ENCODE measurements around the gene DGAT2L6. TPM values are rescaled to one million over a fixed set of nuclear protein-coding genes. Genes with fewer than 3 reads are reported as not detected.

The DGAT2L6 gene, protein sequence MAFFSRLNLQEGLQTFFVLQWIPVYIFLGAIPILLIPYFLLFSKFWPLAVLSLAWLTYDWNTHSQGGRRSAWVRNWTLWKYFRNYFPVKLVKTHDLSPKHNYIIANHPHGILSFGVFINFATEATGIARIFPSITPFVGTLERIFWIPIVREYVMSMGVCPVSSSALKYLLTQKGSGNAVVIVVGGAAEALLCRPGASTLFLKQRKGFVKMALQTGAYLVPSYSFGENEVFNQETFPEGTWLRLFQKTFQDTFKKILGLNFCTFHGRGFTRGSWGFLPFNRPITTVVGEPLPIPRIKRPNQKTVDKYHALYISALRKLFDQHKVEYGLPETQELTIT
- total RNA-seq (2014; rRNA removed) (not detected in 2 replicates), Bru-seq, nascent RNA (percentile 6 among the genes with signal in this experiment), BruChase-seq, experiment 1, labeled RNA remaining after a 6-hour chase (percentile 11 among the genes with signal in this experiment), BruChase-seq, experiment 2, labeled RNA remaining after a 2-hour chase (percentile 13 among the genes with signal in this experiment)
- long read RNA-seq = 0 reads

DNA sequence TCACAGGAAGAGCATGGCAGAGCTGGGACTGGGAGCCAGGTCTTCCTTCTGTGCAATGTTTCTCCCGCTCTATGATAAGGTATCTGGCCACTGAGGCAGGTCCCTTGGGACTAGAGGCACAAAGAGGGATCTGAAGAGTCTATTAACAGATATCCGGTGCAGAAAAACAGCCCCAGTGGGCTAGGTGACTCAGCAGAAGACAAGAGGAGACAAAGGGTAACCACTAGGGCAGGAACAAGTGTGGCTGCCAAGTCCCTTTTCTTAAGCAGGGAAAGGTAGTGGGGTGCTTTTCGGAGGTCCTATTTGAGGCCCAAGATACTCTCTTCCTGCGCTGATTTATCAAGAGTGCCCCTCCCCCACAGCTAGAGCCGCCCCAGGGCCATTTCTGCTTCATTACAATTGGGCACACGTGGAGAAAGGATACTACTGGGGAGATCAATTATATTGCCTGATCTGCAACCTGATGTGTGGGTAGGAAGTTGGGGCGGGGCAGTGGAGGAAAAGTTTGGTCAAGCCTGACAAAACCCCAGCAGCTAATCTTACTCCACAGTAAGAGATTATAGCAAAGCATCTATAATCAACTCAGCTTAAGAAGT, at the start of gene DGAT2L6:
Gene DGAT2L6, plus strand, starts transcription at position 546 of the 596 bp plus-strand sequence. CDS start 100 bp downstream, outside the sequence.
- Histone ChIP-seq H3K4me3 (ENCODE audit: low read length) (no peak within 1 kb of the TSS), H3K4me2 (ENCODE audit: low read length) (no peak within 1 kb of the TSS), H4K20me1 (ENCODE audit: low read length) (no peaks in the 10 kb centered on the region), H3K36me3 (ENCODE audit: low read depth, low read length) (no peaks in the 10 kb centered on the region), H3F3A (ENCODE audit: low read length, unreplicated experiment) (no peaks in the 10 kb centered on the region), H2AFZ (ENCODE audit: low read length) (no peak within 1 kb of the TSS), H3K4me1 (ENCODE audit: insufficient read depth, low read length) (peaks cover 33% of the 10 kb centered on the region), H3K9me3 (ENCODE audit: low read length) (no peaks in the 10 kb centered on the region), H3K9me2 (replicated peaks; ENCODE audit: low read length) (no peaks in the 10 kb centered on the region), H3K27ac (ENCODE audit: low read length) (no peak within 1 kb of the TSS), H3K79me2 (ENCODE audit: low read length) (no peaks in the 10 kb centered on the region), H3K27me3 (ENCODE audit: low read length) (no peaks in the 10 kb centered on the region), H3K9ac (ENCODE audit: low read length) (no peak within 1 kb of the TSS)
- CTCF ChIA-PET = no interaction called here
- no peak for DNase-seq
- TF ChIP-seq EZH2phosphoT487 (IDR thresholded peaks at IDR 0.05; ENCODE audit: borderline replicate concordance, low read length) = no peak
- TF ChIP-seq, protein P1, sequence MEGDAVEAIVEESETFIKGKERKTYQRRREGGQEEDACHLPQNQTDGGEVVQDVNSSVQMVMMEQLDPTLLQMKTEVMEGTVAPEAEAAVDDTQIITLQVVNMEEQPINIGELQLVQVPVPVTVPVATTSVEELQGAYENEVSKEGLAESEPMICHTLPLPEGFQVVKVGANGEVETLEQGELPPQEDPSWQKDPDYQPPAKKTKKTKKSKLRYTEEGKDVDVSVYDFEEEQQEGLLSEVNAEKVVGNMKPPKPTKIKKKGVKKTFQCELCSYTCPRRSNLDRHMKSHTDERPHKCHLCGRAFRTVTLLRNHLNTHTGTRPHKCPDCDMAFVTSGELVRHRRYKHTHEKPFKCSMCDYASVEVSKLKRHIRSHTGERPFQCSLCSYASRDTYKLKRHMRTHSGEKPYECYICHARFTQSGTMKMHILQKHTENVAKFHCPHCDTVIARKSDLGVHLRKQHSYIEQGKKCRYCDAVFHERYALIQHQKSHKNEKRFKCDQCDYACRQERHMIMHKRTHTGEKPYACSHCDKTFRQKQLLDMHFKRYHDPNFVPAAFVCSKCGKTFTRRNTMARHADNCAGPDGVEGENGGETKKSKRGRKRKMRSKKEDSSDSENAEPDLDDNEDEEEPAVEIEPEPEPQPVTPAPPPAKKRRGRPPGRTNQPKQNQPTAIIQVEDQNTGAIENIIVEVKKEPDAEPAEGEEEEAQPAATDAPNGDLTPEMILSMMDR (conservative IDR thresholded peaks at IDR 0.05; ENCODE audit: low read depth, low read length) = no peak
- TF ChIP-seq EZH2 (IDR thresholded peaks at IDR 0.05; ENCODE audit: low read length, unreplicated experiment) = no peak
- intact Hi-C loops (cut with micrococcal nuclease) = no loop called here
- ATAC-seq = no peak
- POLR2A ChIA-PET (ENCODE audit: unreplicated experiment) = no interaction called here
- BruUV-seq (replicated peaks) = no TSS peak

DNA sequence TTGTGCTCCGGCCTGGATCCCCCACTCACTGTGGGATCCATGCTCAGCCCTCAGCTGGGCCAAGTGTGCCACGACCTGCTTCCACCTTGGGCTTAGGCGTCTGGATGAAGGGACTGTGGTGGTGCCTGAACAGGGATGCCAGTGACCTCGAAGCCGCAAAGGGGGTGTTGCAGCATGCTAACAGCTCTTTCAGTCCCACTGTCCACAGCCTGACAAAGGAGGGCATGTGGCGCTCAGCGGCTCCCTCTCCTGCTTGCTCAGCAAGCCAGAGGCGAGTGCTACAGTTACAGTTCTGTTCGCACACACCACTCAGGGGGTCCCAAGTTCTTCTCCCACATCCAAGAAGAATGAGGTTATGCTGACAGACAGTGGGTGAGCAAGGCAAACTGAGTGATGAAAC, 49.2 kb upstream of the DGAT2L6 start:
- no peak for ATAC-seq
- no peak for DNase-seq
- Histone ChIP-seq H3K4me3 (ENCODE audit: low read length) (no peak overlapping the region), H3K4me2 (ENCODE audit: low read length) (no peak overlapping the region), H3F3A (ENCODE audit: low read length, unreplicated experiment) (no peaks in the 10 kb centered on the region), H3K9ac (ENCODE audit: low read length) (no peak overlapping the region), H4K20me1 (ENCODE audit: low read length) (no peaks in the 10 kb centered on the region), H3K4me1 (ENCODE audit: insufficient read depth, low read length) (peaks cover 22% of the 10 kb centered on the region; the same call in 1 of the 2 replicates), H3K27ac (ENCODE audit: low read length) (no peak overlapping the region), H3K79me2 (ENCODE audit: low read length) (no peaks in the 10 kb centered on the region), H2AFZ (ENCODE audit: low read length) (no peak overlapping the region), H3K36me3 (ENCODE audit: low read depth, low read length) (no peaks in the 10 kb centered on the region), H3K27me3 (ENCODE audit: low read length) (no peaks in the 10 kb centered on the region), H3K9me3 (ENCODE audit: low read length) (no peaks in the 10 kb centered on the region), H3K9me2 (replicated peaks; ENCODE audit: low read length) (no peaks in the 10 kb centered on the region)
- CTCF ChIA-PET = no interaction called here
- intact Hi-C loops (cut with micrococcal nuclease) = no loop called here
- no peak for TF ChIP-seq EZH2phosphoT487 (IDR thresholded peaks at IDR 0.05; ENCODE audit: borderline replicate concordance, low read length)
- TF ChIP-seq, protein P1 (conservative IDR thresholded peaks at IDR 0.05; ENCODE audit: low read depth, low read length) = no peak
- TF ChIP-seq EZH2 (IDR thresholded peaks at IDR 0.05; ENCODE audit: low read length, unreplicated experiment) = no peak
- BruUV-seq (replicated peaks) = no TSS peak
- POLR2A ChIA-PET (ENCODE audit: unreplicated experiment) = no interaction called here

Measured in PC-3 (cell line).